Transverse colon (tissue), 3 donors: ENCODE measurements around the gene SCN2A.

Source experiments
- EP300 ChIP-seq: sonication (generic); formaldehyde crosslinking; IDR thresholded peaks from one replicate; pipeline ENCODE4 v1.6.1; 2017; ENCODE audit warnings: antibody characterized with exemption, low read depth
- POLR2A ChIP-seq: fragments of 450-650 bp; IDR thresholded peaks from one replicate; pipeline ENCODE4 v1.6.1; 2016; ENCODE audit warnings: antibody characterized with exemption, mild to moderate bottlenecking, moderate library complexity
- TF ChIP-seq, protein P1 (sequence below), 5 experiments: fragments of 200-600 bp in 3 of 5; fragments of 450-650 bp in 2 of 5; sonication (generic) in 3 of 5; IDR thresholded peaks; 1 replicate in 2 of 5; 2 replicates in 3 of 5; pipeline ENCODE4 v1.5.1; 2016 to 2017; ENCODE audit warnings: antibody characterized with exemption in 5 of 5, inconsistent platforms in 3 of 5, mild to moderate bottlenecking in 2 of 5, moderate library complexity in 1 of 5

DNA sequence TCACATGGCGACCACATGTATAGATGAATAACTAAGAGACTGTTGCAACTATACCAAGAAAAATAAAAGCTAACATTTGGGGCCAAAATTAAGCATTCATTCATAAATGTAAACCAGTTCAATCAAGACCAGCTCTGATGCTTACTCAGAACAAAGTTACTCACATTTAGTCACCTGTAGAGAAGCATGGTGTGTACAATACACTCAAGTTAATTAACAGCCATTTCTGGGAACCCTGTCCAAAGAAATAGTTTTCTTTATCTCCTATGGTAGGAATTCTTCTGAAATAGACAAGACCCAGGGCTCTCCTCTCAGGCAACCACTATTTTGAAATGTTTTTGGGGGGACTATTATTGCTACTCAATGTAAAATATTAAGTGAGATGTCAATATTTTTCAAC is 37.0 kb upstream of the SCN2A start:
- TF ChIP-seq, protein P1, sequence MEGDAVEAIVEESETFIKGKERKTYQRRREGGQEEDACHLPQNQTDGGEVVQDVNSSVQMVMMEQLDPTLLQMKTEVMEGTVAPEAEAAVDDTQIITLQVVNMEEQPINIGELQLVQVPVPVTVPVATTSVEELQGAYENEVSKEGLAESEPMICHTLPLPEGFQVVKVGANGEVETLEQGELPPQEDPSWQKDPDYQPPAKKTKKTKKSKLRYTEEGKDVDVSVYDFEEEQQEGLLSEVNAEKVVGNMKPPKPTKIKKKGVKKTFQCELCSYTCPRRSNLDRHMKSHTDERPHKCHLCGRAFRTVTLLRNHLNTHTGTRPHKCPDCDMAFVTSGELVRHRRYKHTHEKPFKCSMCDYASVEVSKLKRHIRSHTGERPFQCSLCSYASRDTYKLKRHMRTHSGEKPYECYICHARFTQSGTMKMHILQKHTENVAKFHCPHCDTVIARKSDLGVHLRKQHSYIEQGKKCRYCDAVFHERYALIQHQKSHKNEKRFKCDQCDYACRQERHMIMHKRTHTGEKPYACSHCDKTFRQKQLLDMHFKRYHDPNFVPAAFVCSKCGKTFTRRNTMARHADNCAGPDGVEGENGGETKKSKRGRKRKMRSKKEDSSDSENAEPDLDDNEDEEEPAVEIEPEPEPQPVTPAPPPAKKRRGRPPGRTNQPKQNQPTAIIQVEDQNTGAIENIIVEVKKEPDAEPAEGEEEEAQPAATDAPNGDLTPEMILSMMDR (IDR thresholded peaks at IDR 0.05) = no peak
- TF ChIP-seq POLR2A (no peak), EP300 (no peak)
